GM12878 (cell line): ENCODE measurements around the gene PCYOX1L. TPM values are rescaled to one million over a fixed set of nuclear protein-coding genes. Genes with fewer than 3 reads are reported as not detected.

ENCODE experiments used
- ATAC-seq: fragments of 200-7000 bp; cut with Tn5 transposase; 3 replicates; pipeline ENCODE4 v1.9.1; 2020; ENCODE audit warnings: mild to moderate bottlenecking, moderate library complexity
- BruUV-seq: library from RNA; stranded (reverse); fragments of 400-500 nt; replicated peaks from 2 replicates; lab custom pipeline; 2021; lab: Mats Ljungman, UMichigan
- CTCF ChIA-PET: fragments of 300-600 bp; sonication (Branson Sonifier 250); formaldehyde crosslinking; extraction: SDS; loops from one replicate; lab custom pipeline; 2021; ENCODE audit warnings: inconsistent platforms; lab: Yijun Ruan, JAX
- POLR2A ChIA-PET: fragments of 350-600 bp; formaldehyde crosslinking; extraction: SDS; loops from one replicate; lab custom pipeline; 2021; ENCODE audit warnings: inconsistent platforms; lab: Charles Lee
- RAD21 ChIA-PET: fragments of 300-600 bp; sonication (Branson Sonifier 250); formaldehyde crosslinking; loops from one replicate; lab custom pipeline; 2023; ENCODE audit warnings: antibody characterized with exemption; ENCODE audit not compliant: unreplicated experiment; lab: Charles Lee
- SMC1A ChIA-PET: fragments of 300-600 bp; sonication (Branson Sonifier 250); formaldehyde crosslinking; loops from one replicate; lab custom pipeline; 2023; ENCODE audit not compliant: unreplicated experiment, uncharacterized antibody; lab: Charles Lee
- DNase-seq: peaks from one replicate; pipeline ENCODE4 v3.0.0-alpha.2; 2011; ENCODE audit warnings: low read depth, low spot score
- FAIRE-seq: peaks from 3 replicates; lab custom pipeline; 2011; peaks lifted over from hg19 to GRCh38; lab: Jason Lieb, UNC
- H2AFZ ChIP-seq: 2 replicates; pipeline ENCODE4 v1.6.0; 2011; ENCODE audit warnings: low read depth, low read length, control low read depth; ENCODE audit not compliant: control insufficient read depth
- H3K27ac ChIP-seq: 2 replicates; pipeline ENCODE4 v1.5.1; 2011; ENCODE audit warnings: control low read depth; ENCODE audit not compliant: control insufficient read depth, insufficient read depth
- H3K27me3 ChIP-seq, 2 experiments: replicated peaks in 1 of 2; 2 replicates each; pipeline versions ENCODE4 v1.6.0 to v1.6.1; 2011; ENCODE audit warnings: low read length in 1 of 2; ENCODE audit not compliant: control insufficient read depth in 2 of 2, insufficient read depth in 2 of 2
- H3K36me3 ChIP-seq, 2 experiments: 2 replicates each; pipeline ENCODE4 v1.5.1; 2011; ENCODE audit warnings: low read length in 1 of 2; ENCODE audit not compliant: control insufficient read depth in 2 of 2, insufficient read depth in 2 of 2
- H3K4me1 ChIP-seq: 2 replicates; pipeline ENCODE4 v1.6.1; 2011; ENCODE audit warnings: mild to moderate bottlenecking, low read length, moderate library complexity, mixed read lengths; ENCODE audit not compliant: control insufficient read depth, insufficient read depth
- H3K4me2 ChIP-seq: 2 replicates; pipeline ENCODE4 v1.6.0; 2011; ENCODE audit warnings: control low read depth; ENCODE audit not compliant: control insufficient read depth, insufficient read depth
- H3K4me3 ChIP-seq: fragments of 200-600 bp; sonication (generic); 2 replicates; pipeline ENCODE4 v1.5.1; 2016
- H3K79me2 ChIP-seq: 2 replicates; pipeline ENCODE4 v1.6.0; 2011; ENCODE audit warnings: low read length; ENCODE audit not compliant: control insufficient read depth, insufficient read depth
- H3K9ac ChIP-seq: 2 replicates; pipeline ENCODE4 v1.8.0; 2011; ENCODE audit warnings: low read length, control low read depth, mixed read lengths; ENCODE audit not compliant: control insufficient read depth, insufficient read depth
- H3K9me3 ChIP-seq: replicated peaks from 3 replicates; pipeline ENCODE4 v1.5.1; 2011; ENCODE audit warnings: mild to moderate bottlenecking, low read length; ENCODE audit not compliant: control insufficient read depth, insufficient read depth
- H4K20me1 ChIP-seq: 2 replicates; pipeline ENCODE4 v1.6.0; 2011; ENCODE audit not compliant: control insufficient read depth, insufficient read depth
- BMI1 ChIP-seq: fragments of 450-650 bp; IDR thresholded peaks from 2 replicates; pipeline ENCODE4 v1.6.1; 2016; ENCODE audit warnings: mild to moderate bottlenecking, moderate library complexity, borderline replicate concordance
- EGR1 ChIP-seq, 2 experiments: IDR thresholded peaks; 1 replicate in 1 of 2; 2 replicates in 1 of 2; pipeline ENCODE4 v1.6.1; 2011 to 2012; ENCODE audit warnings: low read depth in 2 of 2, low read length in 2 of 2, borderline replicate concordance in 1 of 2, mild to moderate bottlenecking in 1 of 2, moderate library complexity in 1 of 2
- EZH2 ChIP-seq: IDR thresholded peaks from 2 replicates; pipeline ENCODE4 v1.6.1; 2012; ENCODE audit warnings: low read depth, mild to moderate bottlenecking, control low read depth, inconsistent platforms, low read length, borderline replicate concordance; ENCODE audit not compliant: control insufficient read depth
- IKZF2 ChIP-seq, 2 experiments: fragments of 450-650 bp; IDR thresholded peaks; 2 replicates each; pipeline ENCODE4 v1.6.1; 2017; ENCODE audit warnings: mild to moderate bottlenecking in 2 of 2, moderate library complexity in 2 of 2
- KDM1A ChIP-seq: fragments of 200-600 bp; sonication (generic); IDR thresholded peaks from 2 replicates; pipeline ENCODE4 v1.6.1; 2016; ENCODE audit warnings: borderline replicate concordance
- MAX ChIP-seq: IDR thresholded peaks from 2 replicates; pipeline ENCODE4 v1.6.1; 2012; ENCODE audit warnings: low read depth, low read length, improper control_type of control experiment
- MXI1 ChIP-seq: fragments of 150-350 bp; IDR thresholded peaks from 2 replicates; pipeline ENCODE4 v1.6.1; 2011; ENCODE audit warnings: low read depth, mild to moderate bottlenecking, inconsistent platforms, low read length, improper control_type of control experiment
- NR2F1 ChIP-seq: fragments of 450-650 bp; conservative IDR thresholded peaks from 2 replicates; pipeline ENCODE4 v1.6.1; 2017; ENCODE audit warnings: mild to moderate bottlenecking
- PML ChIP-seq: IDR thresholded peaks from 2 replicates; pipeline ENCODE4 v1.6.1; 2012; ENCODE audit warnings: low read length, inconsistent platforms
- RBBP5 ChIP-seq: fragments of 200-600 bp; sonication (generic); conservative IDR thresholded peaks from 2 replicates; pipeline ENCODE4 v1.6.1; 2016
- SMAD5 ChIP-seq: IDR thresholded peaks from 2 replicates; pipeline ENCODE4 v1.6.1; 2016; ENCODE audit warnings: antibody characterized with exemption, low read depth
- SMC3 ChIP-seq: IDR thresholded peaks from 2 replicates; pipeline ENCODE4 v1.6.1; 2011; ENCODE audit warnings: low read length, improper control_type of control experiment, borderline replicate concordance
- SREBF1 ChIP-seq: IDR thresholded peaks from 2 replicates; pipeline ENCODE4 v1.6.1; 2012; ENCODE audit warnings: mild to moderate bottlenecking, low read length
- STAT1 ChIP-seq: fragments of 450-650 bp; conservative IDR thresholded peaks from 2 replicates; pipeline ENCODE4 v1.6.1; 2014; ENCODE audit warnings: antibody characterized with exemption, mild to moderate bottlenecking
- STAT3 ChIP-seq: IDR thresholded peaks from 2 replicates; pipeline ENCODE4 v1.6.1; 2011; ENCODE audit warnings: low read depth, low read length, improper control_type of control experiment
- ZBED1 ChIP-seq: IDR thresholded peaks from 2 replicates; pipeline ENCODE4 v1.6.1; 2016; ENCODE audit warnings: borderline replicate concordance
- ZBTB33 ChIP-seq: fragments of 450-650 bp; IDR thresholded peaks from 2 replicates; pipeline ENCODE4 v1.6.1; 2017; ENCODE audit warnings: mild to moderate bottlenecking
- ZNF207 ChIP-seq: fragments of 450-650 bp; IDR thresholded peaks from 2 replicates; pipeline ENCODE4 v1.6.1; 2014; ENCODE audit warnings: antibody characterized with exemption, mild to moderate bottlenecking, borderline replicate concordance
- ZZZ3 ChIP-seq: IDR thresholded peaks from 2 replicates; pipeline ENCODE4 v1.6.1; 2011; ENCODE audit warnings: low read depth; ENCODE audit not compliant: control insufficient read depth, insufficient read length
- WGBS: methylation state at CpG from one replicate; pipeline ENCODE4 v1.1.6; 2016; ENCODE audit warnings: low lambda C conversion rate; ENCODE audit not compliant: insufficient replicate concordance, insufficient coverage; ENCODE audit errors: missing lambda C conversion rate; 5-methylcytosine and 5-hydroxymethylcytosine counted together
- in situ Hi-C: fragments of 300-500 bp; cut with MboI; formaldehyde crosslinking; loops from 9 replicates; pipeline ENCODE4 v1.14.3; 2018; ENCODE audit warnings: mixed read lengths
- intact Hi-C: fragments of 100-400 bp; cut with micrococcal nuclease; formaldehyde crosslinking; loops from one replicate; pipeline ENCODE4 v1.14.2; 2022; ENCODE audit not compliant: unreplicated experiment
- polyA plus RNA-seq, 11 experiments: library from polyadenylated mRNA; depleted of rRNA in 4 of 11; unstranded in 6 of 11; stranded (reverse) in 5 of 11; fragments of >200 nt; fragmentation: Nextera tagmentation in 4 of 11; fragmentation: Illumina TruSeq in 1 of 11; extraction: Ambion mirVana in 4 of 11; extraction: Trizol in 1 of 11; gene quantifications; 1 replicate in 1 of 11; 2 replicates in 10 of 11; pipeline versions ENCODE4 v1.2.1 to v1.2.3, GENCODE V29; 2011 to 2016; ENCODE audit warnings: inconsistent platforms in 2 of 11, missing spikeins in 2 of 11, low read depth in 1 of 11
- total RNA-seq, 4 experiments: library from RNA; depleted of rRNA in 3 of 4; stranded (reverse); fragments of >200 nt in 3 of 4; fragmentation: Illumina TruSeq in 1 of 4; extraction: Trizol in 1 of 4; gene quantifications; 2 replicates each; pipeline versions ENCODE4 v1.2.1 to v1.2.3, GENCODE V29; 2013 to 2021

Gene PCYOX1L
- total and polyA plus RNA-seq, 10 of the 15 experiments (the other 5 are each of a cell fraction or from before 2014, with no cell fraction given) = 2.9 to 17.0 (median 12.9) TPM

- RAD21 ChIA-PET = no interaction called here
- Histone ChIP-seq H3K4me3 (no peak overlapping the region), H3K4me2 (no peak overlapping the region), H3K9me3 (no peaks in the 10 kb centered on the region), H2AFZ (no peak overlapping the region), H3K9ac (no peak overlapping the region), H3K27me3 (peaks cover 0 to 2% of the 10 kb centered on the region in 2 experiments; a peak in 2 of 4 replicates)
- BruUV-seq = no TSS peak
- 27% methylated on average over 11 of the region's 11 CpGs for WGBS
- SMC1A ChIA-PET = interaction anchor here (1.0 to 1.1 kb wide), 2 partner anchors 8 to 29 kb away, joined by 3 read pairs; no protein-coding TSS in a partner anchor
- in situ Hi-C loops = no loop called here
- TF ChIP-seq SREBF1 (no peak), KDM1A (no peak), MAX (no peak), EGR1 (IDR thresholded peaks at IDR 0.05; ENCODE audit: borderline replicate concordance in 1 of 2, low read depth in 2 of 2, low read length in 2 of 2) (no peak), ZZZ3 (no peak), STAT1 (no peak), IKZF2 (IDR thresholded peaks at IDR 0.05) (no peak), ZBED1 (no peak), BMI1 (no peak), NR2F1 (no peak), ZNF207 (no peak), STAT3 (no peak), PML (no peak), RBBP5 (no peak), MXI1 (no peak), EZH2 (no peak), SMAD5 (no peak), ZBTB33 (no peak), SMC3 (no peak)
- TF ChIP-seq, all 136 proteins: peak for 0
- FAIRE-seq (no peak), ATAC-seq (no peak), DNase-seq (no peak)
- Histone ChIP-seq H3K27ac (no peak overlapping the region), H3K4me1 (no peaks in the 10 kb centered on the region), H3K79me2 (no peaks in the 10 kb centered on the region), H4K20me1 (no peaks in the 10 kb centered on the region), H3K36me3 (no peaks in the 10 kb centered on the region)
- POLR2A ChIA-PET = interaction anchor here (0.9 kb wide), 1 partner anchor 8 kb away, joined by 4 read pairs; no protein-coding TSS in a partner anchor
- intact Hi-C loops = no loop called here
- CTCF ChIA-PET = interaction anchor here (0.6 to 1.4 kb wide), 4 partner anchors 12 to 675 kb away, joined by 3 to 7 read pairs (median 3); no protein-coding TSS in a partner anchor
These were observed 49.7 kb downstream of the PCYOX1L start for GRCh38 chr5:149407323-149408251.
